T-cell (primary cell): ENCODE measurements around the gene CD6. TPM values are rescaled to one million over a fixed set of nuclear protein-coding genes. Genes with fewer than 3 reads are reported as not detected.

Source experiments
- ATAC-seq, 4 experiments: fragments of 200-7000 bp in 3 of 4; fragments of 150-1000 bp in 1 of 4; cut with Tn5 transposase; replicated peaks in 1 of 4; 1 replicate in 3 of 4; 2 replicates in 1 of 4; pipeline ENCODE4 v1.10.0; 2021; ENCODE audit warnings: moderate library complexity in 3 of 4, mild to moderate bottlenecking in 2 of 4, moderate number of reproducible peaks in 1 of 4
- CTCF ChIA-PET, 2 donors: fragments of 300-600 bp; sonication (Branson Sonifier 250); formaldehyde crosslinking; loops; one replicate each; lab custom pipeline; 2022; ENCODE audit warnings: antibody characterized with exemption in 2 of 2; lab: Charles Lee
- POLR2A ChIA-PET, 2 donors: fragments of 300-600 bp; sonication (Branson Sonifier 250); formaldehyde crosslinking; loops; one replicate each; lab custom pipeline; 2022; ENCODE audit warnings: antibody characterized with exemption in 2 of 2; lab: Charles Lee
- DNase-seq, 35 experiments: peaks; one replicate each; pipeline versions ENCODE4 v3.0.0 to v3.0.0-alpha.2; 2013 to 2023
- H3K27ac ChIP-seq: one replicate; pipeline ENCODE4 v1.5.1; 2013; ENCODE audit warnings: low read length
- H3K27me3 ChIP-seq, 2 experiments: replicated peaks in 1 of 2; 1 replicate in 1 of 2; 2 replicates in 1 of 2; pipeline versions ENCODE4 v1.6.1 to v1.7.0; 2013; ENCODE audit warnings: low read length in 1 of 2, mixed read lengths in 1 of 2; ENCODE audit not compliant: control insufficient read depth in 2 of 2, insufficient read depth in 2 of 2; ENCODE audit errors: extremely low read depth in 1 of 2
- H3K36me3 ChIP-seq, 2 donors: 1 replicate in 1 of 2; 2 replicates in 1 of 2; pipeline versions ENCODE4 v1.6.1 to v1.7.0; 2013; ENCODE audit warnings: low read length in 1 of 2; ENCODE audit not compliant: control insufficient read depth in 2 of 2, insufficient read depth in 1 of 2; ENCODE audit errors: extremely low read depth in 1 of 2
- H3K4me1 ChIP-seq, 2 experiments: 1 replicate in 1 of 2; 2 replicates in 1 of 2; pipeline versions ENCODE4 v1.6.1 to v1.7.0; 2013; ENCODE audit warnings: low read length in 2 of 2, mixed read lengths in 1 of 2; ENCODE audit not compliant: insufficient read depth in 2 of 2, control insufficient read depth in 1 of 2; ENCODE audit errors: extremely low read depth in 1 of 2
- H3K4me3 ChIP-seq, 2 donors: 1 replicate in 1 of 2; 2 replicates in 1 of 2; pipeline versions ENCODE4 v1.5.1 to v1.7.0; 2013; ENCODE audit warnings: mild to moderate bottlenecking in 2 of 2, low read length in 1 of 2, moderate library complexity in 1 of 2; ENCODE audit not compliant: control insufficient read depth in 1 of 2; ENCODE audit errors: extremely low read depth in 1 of 2
- H3K9me3 ChIP-seq: 2 replicates; pipeline ENCODE4 v1.7.0; 2013
- H3K27ac Mint-ChIP-seq, 2 donors: one replicate each; pipeline ENCODE4 v1.8.0; 2020 to 2021; ENCODE audit warnings: mild to moderate bottlenecking in 2 of 2, mixed read lengths in 2 of 2
- H3K27me3 Mint-ChIP-seq, 2 donors: one replicate each; pipeline ENCODE4 v1.8.0; 2021 to 2022; ENCODE audit warnings: mixed read lengths in 2 of 2
- H3K36me3 Mint-ChIP-seq: one replicate; pipeline ENCODE4 v1.8.0; 2021; ENCODE audit warnings: mixed read lengths
- H3K4me1 Mint-ChIP-seq, 3 donors: one replicate each; pipeline ENCODE4 v1.8.0; 2020 to 2022; ENCODE audit warnings: mixed read lengths in 3 of 3, mild to moderate bottlenecking in 1 of 3
- H3K4me3 Mint-ChIP-seq, 3 donors: one replicate each; pipeline ENCODE4 v1.8.0; 2020 to 2022; ENCODE audit warnings: mild to moderate bottlenecking in 3 of 3, mixed read lengths in 3 of 3, moderate library complexity in 3 of 3
- H3K9me3 Mint-ChIP-seq, 3 donors: one replicate each; pipeline ENCODE4 v1.8.0; 2020 to 2022; ENCODE audit warnings: mixed read lengths in 3 of 3
- WGBS: methylation state at CpG from one replicate; pipeline ENCODE4 v1.1.5; 2013; ENCODE audit warnings: missing lambda C conversion rate; ENCODE audit not compliant: insufficient coverage; 5-methylcytosine and 5-hydroxymethylcytosine counted together
- total RNA-seq, 35 experiments: library from RNA in 6 of 35; stranded (reverse) in 6 of 35; fragments of 120-200 nt in 1 of 35; gene quantifications; one replicate each; pipeline versions ENCODE4 v1.2.1 to v1.2.4 and lab custom pipeline; 2013 to 2026

The CD6 gene
- total RNA-seq, 5 donors from 2014 or later (not counting 1 experiment from before 2014, with no cell fraction given) = 413 to 594 (median 495) TPM

GRCh38 chr11:61004180-61004611, 32.7 kb downstream of the CD6 start:
- DNase-seq (peak in 28 of 35 experiments; percentile 21 to 63 (median 46)), ATAC-seq (peak; percentile 56 to 80 (median 76))
- Mint-ChIP-seq H3K27me3 (no peaks in the 10 kb centered on the region), H3K4me3 (peak overlapping the region; percentile 43 to 78 (median 55)), H3K4me1 (peaks cover 78 to 85% (median 83%) of the 10 kb centered on the region in 3 donors), H3K36me3 (peaks cover 42% of the 10 kb centered on the region), H3K9me3 (no peaks in the 10 kb centered on the region), H3K27ac (peak overlapping the region; percentile 88 to 91)
- peaks cover 1 to 62% of the 10 kb centered on the region in 2 donors for H3K36me3 ChIP-seq
- peak overlapping the region; percentile 11 to 12 for H3K4me3 ChIP-seq
- peak overlapping the region; percentile 68 for H3K27ac ChIP-seq
- peaks cover 29 to 94% of the 10 kb centered on the region in 2 experiments for H3K4me1 ChIP-seq
- no peaks in the 10 kb centered on the region for H3K27me3 ChIP-seq
- POLR2A ChIA-PET = no interaction called here
- CTCF ChIA-PET = no interaction called here
- H3K9me3 ChIP-seq = no peaks in the 10 kb centered on the region
- 25% methylated on average over 7 of the region's 10 CpGs for WGBS

- H3K4me1 ChIP-seq = peaks cover 29 to 94% of the 10 kb centered on the region in 2 experiments
- Mint-ChIP-seq H3K27me3 (no peaks in the 10 kb centered on the region), H3K27ac (peak overlapping the region; percentile 88 to 91), H3K4me3 (peak overlapping the region; percentile 43 to 78 (median 55)), H3K4me1 (peaks cover 80 to 84% (median 84%) of the 10 kb centered on the region in 3 donors), H3K36me3 (peaks cover 45% of the 10 kb centered on the region), H3K9me3 (no peaks in the 10 kb centered on the region)
- peak overlapping the region; percentile 11 to 12 for H3K4me3 ChIP-seq
- peaks cover 4 to 68% of the 10 kb centered on the region in 2 donors for H3K36me3 ChIP-seq
- DNase-seq (peak in 21 of 35 experiments; percentile 13 to 73 (median 40)), ATAC-seq (peak; percentile 73 to 83 (median 80))
- WGBS = 30% methylated on average over 3 of the region's 5 CpGs
- no peaks in the 10 kb centered on the region for H3K9me3 ChIP-seq
- POLR2A ChIA-PET = no interaction called here
- CTCF ChIA-PET = interaction anchor here in 1 of 2 donors (0.8 kb wide), 1 partner anchor 38 kb away, joined by 3 read pairs; no protein-coding TSS in a partner anchor
- H3K27ac ChIP-seq = peak overlapping the region; percentile 68
- no peaks in the 10 kb centered on the region for H3K27me3 ChIP-seq
Measured at GRCh38 chr11:61004761-61005181, 33.3 kb downstream of the CD6 start.

GRCh38 chr11:61007383-61007955, 36.0 kb downstream of the CD6 start:
- WGBS = 58% methylated on average over 52 of the region's 52 CpGs
- ATAC-seq = peak in 2 of 4 experiments; percentile 16
- Histone ChIP-seq H3K4me3 (peak overlapping the region in 1 of 2 donors; percentile 36), H3K27ac (peak overlapping the region; percentile 41), H3K36me3 (peaks cover 4 to 79% of the 10 kb centered on the region in 2 donors), H3K27me3 (no peaks in the 10 kb centered on the region), H3K9me3 (no peaks in the 10 kb centered on the region), H3K4me1 (peaks cover 31 to 85% of the 10 kb centered on the region in 2 experiments)
- DNase-seq = no peak
- POLR2A ChIA-PET = interaction anchor here in 1 of 2 donors (1.3 kb wide), 1 partner anchor 73 kb away, joined by 4 read pairs; no protein-coding TSS in a partner anchor
- CTCF ChIA-PET = no interaction called here
- H3K27me3 Mint-ChIP-seq = no peaks in the 10 kb centered on the region
- H3K4me3 Mint-ChIP-seq = peak overlapping the region; percentile 28 to 78 (median 34)
- no peaks in the 10 kb centered on the region for H3K9me3 Mint-ChIP-seq
- H3K27ac Mint-ChIP-seq = peak overlapping the region; percentile 71 to 88
- H3K36me3 Mint-ChIP-seq = peaks cover 44% of the 10 kb centered on the region
- H3K4me1 Mint-ChIP-seq = peaks cover 76 to 85% (median 79%) of the 10 kb centered on the region in 3 donors

- Mint-ChIP-seq H3K27me3 (no peaks in the 10 kb centered on the region), H3K27ac (peak overlapping the region; percentile 57 to 84), H3K4me3 (peak overlapping the region; percentile 6 to 67 (median 6)), H3K4me1 (peaks cover 75 to 84% (median 78%) of the 10 kb centered on the region in 3 donors), H3K9me3 (no peaks in the 10 kb centered on the region), H3K36me3 (peaks cover 44% of the 10 kb centered on the region)
- Histone ChIP-seq H3K27me3 (no peaks in the 10 kb centered on the region), H3K4me3 (no peak overlapping the region), H3K36me3 (peaks cover 8 to 80% of the 10 kb centered on the region in 2 donors), H3K27ac (peak overlapping the region; percentile 34), H3K9me3 (no peaks in the 10 kb centered on the region), H3K4me1 (peaks cover 29 to 77% of the 10 kb centered on the region in 2 experiments)
- CTCF ChIA-PET = no interaction called here
- ATAC-seq (peak in 1 of 4 experiments; percentile 20), DNase-seq (peak in 1 of 35 experiments; percentile 45)
- WGBS = 79% methylated on average over 35 of the region's 54 CpGs
- POLR2A ChIA-PET = interaction anchor here in 1 of 2 donors (1.3 kb wide), 1 partner anchor 72 kb away, joined by 4 read pairs; no protein-coding TSS in a partner anchor
Measured at GRCh38 chr11:61007956-61008896, 36.7 kb downstream of the CD6 start.

GRCh38 chr11:61008971-61009370, 37.5 kb downstream of the CD6 start:
- Histone ChIP-seq H3K4me3 (no peak overlapping the region), H3K27me3 (no peaks in the 10 kb centered on the region), H3K36me3 (peaks cover 10 to 82% of the 10 kb centered on the region in 2 donors), H3K27ac (no peak overlapping the region), H3K9me3 (no peaks in the 10 kb centered on the region), H3K4me1 (peaks cover 26 to 76% of the 10 kb centered on the region in 2 experiments)
- peaks cover 49% of the 10 kb centered on the region for H3K36me3 Mint-ChIP-seq
- DNase-seq (no peak), ATAC-seq (no peak)
- CTCF ChIA-PET = no interaction called here
- WGBS = 94% methylated on average over 5 of the region's 5 CpGs
- H3K27ac Mint-ChIP-seq = peak overlapping the region; percentile 57 to 84
- no peaks in the 10 kb centered on the region for H3K9me3 Mint-ChIP-seq
- peaks cover 67 to 81% (median 71%) of the 10 kb centered on the region in 3 donors for H3K4me1 Mint-ChIP-seq
- H3K4me3 Mint-ChIP-seq = peak overlapping the region in 1 of 3 donors; percentile 7
- H3K27me3 Mint-ChIP-seq = no peaks in the 10 kb centered on the region
- POLR2A ChIA-PET = interaction anchor here in 1 of 2 donors (0.6 kb wide), 1 partner anchor 55 kb away, joined by 3 read pairs; no protein-coding TSS in a partner anchor
